ENCODE results near the gene MFSD1. TPM values are rescaled to one million over a fixed set of nuclear protein-coding genes. Genes with fewer than 3 reads are reported as not detected.

MFSD1 gene
- total and polyA plus RNA-seq, 2 of the 8 experiments (the other 6 are each of a cell fraction or from before 2014, with no cell fraction given): 9.3 to 11.5 TPM

DNA sequence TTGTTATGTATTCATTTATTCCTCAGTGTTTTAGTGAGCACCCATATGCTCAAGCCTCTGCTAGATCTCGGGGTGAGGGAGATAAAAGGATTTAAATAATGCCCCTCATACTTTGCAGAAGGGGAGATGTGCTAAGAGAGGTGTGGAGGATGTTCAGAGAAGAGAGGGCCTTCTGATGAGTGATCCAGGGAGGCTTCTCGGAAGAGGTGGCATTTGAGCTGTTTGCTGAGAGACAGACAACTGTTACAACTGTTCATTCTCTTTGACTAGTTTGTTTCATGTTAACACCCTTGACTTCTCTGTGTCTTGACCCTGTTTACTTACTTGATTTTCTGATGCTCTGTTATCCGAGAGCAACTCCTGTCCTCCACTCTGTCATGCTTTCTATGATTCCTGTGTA lies 34.5 kb downstream of the MFSD1 start (continued):
- TF ChIP-seq CHD7 (IDR thresholded peaks at IDR 0.05; ENCODE audit: insufficient replicate concordance, low read length) (no peak), SIX5 (IDR thresholded peaks at IDR 0.05; ENCODE audit: low read depth, low read length) (no peak), CBX8 (IDR thresholded peaks at IDR 0.05; ENCODE audit: borderline replicate concordance, low read depth, low read length) (no peak), ZNF274 (IDR thresholded peaks at IDR 0.05; ENCODE audit: borderline replicate concordance, extremely low read depth, low read length) (no peak), POU5F1 (IDR thresholded peaks at IDR 0.05; ENCODE audit: low read depth, low read length) (no peak), EZH2 (IDR thresholded peaks at IDR 0.05; ENCODE audit: low read depth, low read length, severe bottlenecking) (no peak), EP300 (IDR thresholded peaks at IDR 0.05; ENCODE audit: borderline replicate concordance in 1 of 2, low read depth in 2 of 2, low read length in 2 of 2) (no peak), CREB1 (IDR thresholded peaks at IDR 0.05) (no peak), GTF2F1 (IDR thresholded peaks at IDR 0.05; ENCODE audit: borderline replicate concordance, low read depth, low read length) (no peak)
- TF ChIP-seq, protein P1, sequence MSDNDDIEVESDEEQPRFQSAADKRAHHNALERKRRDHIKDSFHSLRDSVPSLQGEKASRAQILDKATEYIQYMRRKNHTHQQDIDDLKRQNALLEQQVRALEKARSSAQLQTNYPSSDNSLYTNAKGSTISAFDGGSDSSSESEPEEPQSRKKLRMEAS (IDR thresholded peaks at IDR 0.05): no peak

All from H1 (cell line).